Suprapubic skin (tissue), 3 donors: ENCODE results near the gene MGAT3.
"Not testable (repeated sequence)": the region's sequence is repeated elsewhere in the genome, so short reads cannot be mapped to it uniquely, and the experiment has no call there.

Experiments used
- CTCF ChIP-seq, 2 donors: fragments of 200-600 bp in 1 of 2; fragments of 450-650 bp in 1 of 2; sonication (generic) in 1 of 2; IDR thresholded peaks; one replicate each; pipeline ENCODE4 v1.5.1; 2016 to 2019; ENCODE audit warnings: antibody characterized with exemption in 2 of 2, mild to moderate bottlenecking in 1 of 2, moderate library complexity in 1 of 2
- EP300 ChIP-seq: sonication (generic); formaldehyde crosslinking; IDR thresholded peaks from one replicate; pipeline ENCODE4 v1.6.1; 2017; ENCODE audit warnings: antibody characterized with exemption
- POLR2A ChIP-seq, 2 donors: fragments of 450-650 bp; IDR thresholded peaks; one replicate each; pipeline ENCODE4 v1.6.1; 2017; ENCODE audit warnings: antibody characterized with exemption in 2 of 2, mild to moderate bottlenecking in 2 of 2, moderate library complexity in 2 of 2

- TF ChIP-seq CTCF (IDR thresholded peaks at IDR 0.05); POLR2A (IDR thresholded peaks at IDR 0.05); EP300: not testable (repeated sequence)
These were observed 64.5 kb downstream of the MGAT3 start for GRCh38 chr22:39521106-39521885.
